GM12801 (cell line): Measurements from ENCODE around the gene NGF.

Source experiments
- CTCF ChIP-seq: IDR thresholded peaks from one replicate; pipeline ENCODE4 v1.5.1; 2011; ENCODE audit warnings: control low read depth; ENCODE audit not compliant: insufficient read length; ENCODE audit errors: extremely low read depth

NGF gene

DNA sequence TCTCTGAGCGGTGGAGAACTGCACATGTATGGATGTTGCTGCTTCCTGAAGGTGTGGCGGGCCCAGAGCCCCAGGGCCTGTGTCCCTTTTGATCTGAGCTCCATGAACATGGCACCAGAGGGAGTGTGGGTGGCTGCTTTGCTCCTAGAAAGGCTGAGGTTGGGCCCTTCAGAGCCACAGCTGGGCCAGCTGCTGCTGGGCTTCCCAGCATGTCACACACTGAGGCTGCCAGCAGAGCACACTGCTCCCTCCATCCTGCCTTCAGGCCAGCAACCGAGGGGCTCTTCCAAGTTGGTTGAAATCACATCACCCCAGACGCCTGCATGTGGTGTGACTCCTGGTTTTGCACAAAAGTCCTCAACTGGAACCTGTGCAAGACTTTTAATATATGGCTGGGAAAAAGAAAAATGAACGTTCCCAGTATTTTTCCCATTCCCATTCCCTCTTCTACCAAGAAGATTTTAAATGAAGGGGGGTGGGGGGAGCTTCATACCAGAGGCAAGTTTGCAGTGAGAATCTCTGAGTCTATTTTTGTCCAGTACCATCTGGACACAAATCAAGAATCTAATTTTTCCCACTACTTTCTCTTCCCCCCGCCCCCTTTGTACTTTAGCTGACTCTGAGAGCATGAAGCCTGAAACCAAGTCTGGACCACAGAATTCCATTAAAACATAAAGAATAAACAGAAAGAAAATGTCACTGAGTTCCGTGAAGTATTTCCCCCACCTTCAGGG lies 26.2 kb upstream of the NGF start:
- no peak for TF ChIP-seq CTCF

DNA sequence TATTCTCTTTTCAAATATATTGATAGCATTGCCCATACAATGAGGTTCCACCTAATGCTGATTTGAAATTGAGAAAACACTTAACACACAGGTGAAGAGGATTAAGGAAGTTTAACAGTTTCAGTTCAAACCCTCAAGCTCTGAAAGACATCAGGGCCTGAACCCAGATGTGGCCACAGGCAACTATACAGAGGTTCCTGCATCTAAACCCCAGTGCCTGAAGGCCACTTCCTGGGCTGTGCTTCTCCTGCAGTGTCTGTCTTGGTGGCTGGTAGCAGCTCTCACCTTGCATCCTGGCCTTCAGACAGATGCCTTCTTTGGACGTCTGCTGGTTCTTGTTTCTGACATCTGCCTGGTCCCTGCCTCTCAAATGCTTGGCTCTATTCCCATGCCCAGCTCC lies 25.1 kb upstream of the NGF start:
- TF ChIP-seq CTCF: no peak

GRCh38 chr1:115356356-115356755 lies 18.3 kb upstream of the NGF start:
- TF ChIP-seq CTCF: no peak

DNA sequence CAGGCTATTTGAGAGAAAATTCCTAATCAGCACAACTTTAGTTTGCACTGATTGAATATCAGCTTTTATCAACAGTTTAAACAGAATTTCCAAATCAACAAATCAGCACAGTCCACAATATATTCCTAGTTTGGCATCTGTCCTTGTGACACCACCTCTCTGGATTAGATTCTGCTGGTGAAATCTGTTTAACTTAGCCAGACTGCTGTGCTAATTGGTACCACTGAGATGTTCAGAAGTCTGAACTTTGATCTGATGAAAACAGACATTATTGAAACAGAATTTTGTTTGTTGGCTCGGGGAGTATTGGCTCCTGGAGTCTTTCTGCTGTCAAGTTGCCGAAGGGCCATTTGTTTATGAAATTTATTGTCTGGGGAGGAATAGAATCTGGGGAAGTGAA lies 17.0 kb upstream of the NGF start:
- no peak for TF ChIP-seq CTCF

- no peak for TF ChIP-seq CTCF
Observed at GRCh38 chr1:115351143-115351542, 13.1 kb upstream of the NGF start.

DNA sequence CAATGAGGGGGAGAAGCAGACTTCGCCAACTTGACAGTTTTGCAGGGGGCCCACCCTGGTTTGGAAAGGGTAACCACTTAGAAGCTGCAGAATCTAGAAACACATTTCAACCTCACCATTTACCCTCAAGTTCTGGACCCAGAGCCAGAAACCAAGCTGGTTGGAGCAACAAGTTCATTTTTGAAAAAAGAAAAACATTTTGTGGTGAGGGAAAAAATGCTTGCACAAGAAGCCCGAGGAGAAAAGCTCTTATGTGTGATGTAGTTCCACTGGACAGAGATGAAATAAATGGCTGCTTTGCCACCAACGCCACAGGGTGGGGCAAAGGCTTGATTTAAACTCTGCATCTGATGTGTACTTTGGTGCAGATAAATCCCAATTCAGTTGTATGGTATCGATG lies 10.6 kb upstream of the NGF start:
- no peak for TF ChIP-seq CTCF

GRCh38 chr1:115347282-115347681 lies 9.2 kb upstream of the NGF start:
- TF ChIP-seq CTCF: no peak
